PC-9 (cell line): Measurements from ENCODE around the gene GPC5. TPM values are rescaled to one million over a fixed set of nuclear protein-coding genes. Genes with fewer than 3 reads are reported as not detected.

Experiments
- BruUV-seq: library from RNA; stranded (reverse); fragments of 400-500 nt; replicated peaks from 2 replicates; lab custom pipeline; 2021; lab: Mats Ljungman, UMichigan
- CTCF ChIA-PET: fragments of 300-600 bp; sonication (Branson Sonifier 250); formaldehyde crosslinking; loops from one replicate; lab custom pipeline; 2022; ENCODE audit warnings: antibody characterized with exemption; lab: Charles Lee
- POLR2A ChIA-PET: fragments of 300-600 bp; sonication (Branson Sonifier 250); formaldehyde crosslinking; loops from one replicate; lab custom pipeline; 2022; ENCODE audit warnings: antibody characterized with exemption; ENCODE audit not compliant: unreplicated experiment; lab: Charles Lee
- DNase-seq, 2 experiments: peaks; one replicate each; pipeline versions ENCODE4 v3.0.0 to v3.0.0-alpha.2; 2015 to 2022; ENCODE audit warnings: mixed read lengths in 1 of 2
- H2AFZ ChIP-seq: fragments of 200-600 bp; sonication (generic); 2 replicates; pipeline ENCODE4 v1.8.1; 2017; ENCODE audit warnings: antibody characterized with exemption
- H3F3A ChIP-seq: fragments of 200-600 bp; sonication (generic); 2 replicates; pipeline ENCODE4 v1.8.1; 2017; ENCODE audit warnings: antibody characterized with exemption, mild to moderate bottlenecking, low read depth; ENCODE audit not compliant: insufficient read depth
- H3K27ac ChIP-seq: fragments of 200-600 bp; sonication (generic); 2 replicates; pipeline ENCODE4 v1.6.1; 2016; ENCODE audit warnings: mixed run types
- H3K27me3 ChIP-seq: fragments of 200-600 bp; sonication (generic); 2 replicates; pipeline ENCODE4 v1.6.1; 2016; ENCODE audit warnings: low read depth, mixed run types; ENCODE audit not compliant: insufficient read depth
- H3K36me3 ChIP-seq: fragments of 200-600 bp; sonication (generic); 2 replicates; pipeline ENCODE4 v1.6.1; 2016; ENCODE audit warnings: low read depth, mixed run types
- H3K4me1 ChIP-seq: fragments of 200-600 bp; sonication (generic); replicated peaks from 2 replicates; pipeline ENCODE4 v1.6.1; 2016; ENCODE audit warnings: mixed run types; ENCODE audit not compliant: insufficient read depth
- H3K4me2 ChIP-seq: fragments of 200-600 bp; sonication (generic); 2 replicates; pipeline ENCODE4 v1.6.1; 2017; ENCODE audit warnings: mixed run types
- H3K4me3 ChIP-seq: fragments of 200-600 bp; sonication (generic); 2 replicates; pipeline ENCODE4 v1.6.1; 2016; ENCODE audit warnings: mixed run types
- H3K79me2 ChIP-seq: fragments of 200-600 bp; sonication (generic); 2 replicates; pipeline ENCODE4 v1.6.1; 2017; ENCODE audit warnings: low read depth, mixed run types
- H3K9me2 ChIP-seq: fragments of 200-600 bp; sonication (generic); 2 replicates; pipeline ENCODE4 v1.8.1; 2017; ENCODE audit warnings: mild to moderate bottlenecking; ENCODE audit not compliant: insufficient read depth
- H3K9me3 ChIP-seq: fragments of 200-600 bp; sonication (generic); 2 replicates; pipeline ENCODE4 v1.8.1; 2016; ENCODE audit warnings: low read depth; ENCODE audit not compliant: insufficient read depth
- H4K20me1 ChIP-seq: fragments of 200-600 bp; sonication (generic); 2 replicates; pipeline ENCODE4 v1.8.1; 2017; ENCODE audit not compliant: insufficient read depth
- EZH2 ChIP-seq: fragments of 200-600 bp; sonication (generic); IDR thresholded peaks from 2 replicates; pipeline ENCODE4 v1.8.0; 2017; ENCODE audit warnings: antibody characterized with exemption, low read depth
- intact Hi-C: fragments of 100-400 bp; cut with micrococcal nuclease; formaldehyde crosslinking; loops from one replicate; pipeline ENCODE4 v1.10.0; 2022; ENCODE audit not compliant: unreplicated experiment
- total RNA-seq: library from RNA; stranded (reverse); gene quantifications from 2 replicates; pipeline ENCODE4 v1.2.3, GENCODE V29; 2021
- TF ChIP-seq, protein P1 (sequence below): fragments of 200-600 bp; sonication (generic); conservative IDR thresholded peaks from 2 replicates; pipeline ENCODE4 v1.6.1; 2017; ENCODE audit warnings: mixed run types, antibody characterized with exemption, mild to moderate bottlenecking, moderate library complexity

The GPC5 gene
- total RNA-seq, 1 experiment from 2014 or later, result not detected

DNA sequence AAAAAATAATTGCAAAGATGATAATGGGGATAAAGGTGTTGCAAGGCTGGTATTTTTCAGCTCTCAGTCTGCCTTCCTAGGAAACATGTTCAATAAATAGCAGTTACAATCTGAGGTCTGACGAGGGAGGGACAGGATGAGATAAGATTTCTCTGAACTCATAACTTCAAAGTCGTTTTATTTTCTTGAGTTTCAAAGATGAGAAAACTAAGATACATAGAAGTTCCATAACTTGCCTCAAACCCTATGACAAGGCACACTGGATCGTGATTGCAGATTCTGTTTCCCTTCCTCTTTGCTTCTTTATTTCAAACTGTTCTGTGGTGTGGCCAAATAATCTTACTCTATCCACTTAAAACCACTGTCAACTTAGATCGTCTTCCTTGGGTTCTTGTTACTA lies 327.2 kb downstream of the GPC5 start:
- H4K20me1 ChIP-seq, result no peaks in the 10 kb centered on the region
- no peak overlapping the region for H3K27ac ChIP-seq
- ChIA-PET POLR2A (no interaction called here), CTCF (no interaction called here)
- no peaks in the 10 kb centered on the region for H3K36me3 ChIP-seq
- no peaks in the 10 kb centered on the region for H3K9me2 ChIP-seq
- TF ChIP-seq EZH2, result no peak
- H3F3A ChIP-seq, result no peaks in the 10 kb centered on the region
- no peaks in the 10 kb centered on the region for H3K9me3 ChIP-seq
- no peaks in the 10 kb centered on the region for H3K27me3 ChIP-seq
- H3K4me1 ChIP-seq, result no peaks in the 10 kb centered on the region
- H3K79me2 ChIP-seq, result no peaks in the 10 kb centered on the region
- no peak for DNase-seq
- H3K4me3 ChIP-seq, result no peak overlapping the region
- intact Hi-C loops, result no loop called here
- H2AFZ ChIP-seq, result no peak overlapping the region
- H3K4me2 ChIP-seq, result no peak overlapping the region
- no TSS peak for BruUV-seq

DNA sequence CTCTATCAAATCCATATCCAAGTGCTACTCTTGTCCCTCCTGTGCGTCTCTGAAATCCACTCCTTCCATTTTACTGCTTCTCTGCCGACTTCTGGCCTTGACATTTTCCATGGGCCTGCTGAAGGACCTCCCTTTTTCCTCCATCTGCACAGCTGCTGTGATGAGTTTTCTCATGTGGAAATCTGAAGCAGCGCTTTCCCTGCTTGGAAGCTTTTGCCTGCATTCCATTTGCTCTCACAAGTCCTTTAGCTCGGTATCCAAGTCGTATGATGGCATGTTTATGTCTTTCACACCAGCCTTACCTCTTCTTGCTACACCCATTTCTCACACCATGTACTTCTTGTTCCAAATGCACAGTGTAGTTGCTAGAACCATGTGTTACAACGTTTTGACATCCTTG lies 328.2 kb downstream of the GPC5 start:
- TF ChIP-seq EZH2, result no peak
- TF ChIP-seq, protein P1, sequence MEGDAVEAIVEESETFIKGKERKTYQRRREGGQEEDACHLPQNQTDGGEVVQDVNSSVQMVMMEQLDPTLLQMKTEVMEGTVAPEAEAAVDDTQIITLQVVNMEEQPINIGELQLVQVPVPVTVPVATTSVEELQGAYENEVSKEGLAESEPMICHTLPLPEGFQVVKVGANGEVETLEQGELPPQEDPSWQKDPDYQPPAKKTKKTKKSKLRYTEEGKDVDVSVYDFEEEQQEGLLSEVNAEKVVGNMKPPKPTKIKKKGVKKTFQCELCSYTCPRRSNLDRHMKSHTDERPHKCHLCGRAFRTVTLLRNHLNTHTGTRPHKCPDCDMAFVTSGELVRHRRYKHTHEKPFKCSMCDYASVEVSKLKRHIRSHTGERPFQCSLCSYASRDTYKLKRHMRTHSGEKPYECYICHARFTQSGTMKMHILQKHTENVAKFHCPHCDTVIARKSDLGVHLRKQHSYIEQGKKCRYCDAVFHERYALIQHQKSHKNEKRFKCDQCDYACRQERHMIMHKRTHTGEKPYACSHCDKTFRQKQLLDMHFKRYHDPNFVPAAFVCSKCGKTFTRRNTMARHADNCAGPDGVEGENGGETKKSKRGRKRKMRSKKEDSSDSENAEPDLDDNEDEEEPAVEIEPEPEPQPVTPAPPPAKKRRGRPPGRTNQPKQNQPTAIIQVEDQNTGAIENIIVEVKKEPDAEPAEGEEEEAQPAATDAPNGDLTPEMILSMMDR, result no peak
- Histone ChIP-seq H2AFZ (no peak overlapping the region), H3K79me2 (no peaks in the 10 kb centered on the region), H4K20me1 (no peaks in the 10 kb centered on the region), H3K27me3 (no peaks in the 10 kb centered on the region), H3K4me2 (no peak overlapping the region), H3F3A (no peaks in the 10 kb centered on the region), H3K9me3 (no peaks in the 10 kb centered on the region), H3K4me3 (no peak overlapping the region), H3K27ac (no peak overlapping the region), H3K36me3 (no peaks in the 10 kb centered on the region), H3K4me1 (no peaks in the 10 kb centered on the region), H3K9me2 (no peaks in the 10 kb centered on the region)
- intact Hi-C loops, result no loop called here
- no peak for DNase-seq
- CTCF ChIA-PET, result no interaction called here
- no TSS peak for BruUV-seq
- POLR2A ChIA-PET, result no interaction called here

DNA sequence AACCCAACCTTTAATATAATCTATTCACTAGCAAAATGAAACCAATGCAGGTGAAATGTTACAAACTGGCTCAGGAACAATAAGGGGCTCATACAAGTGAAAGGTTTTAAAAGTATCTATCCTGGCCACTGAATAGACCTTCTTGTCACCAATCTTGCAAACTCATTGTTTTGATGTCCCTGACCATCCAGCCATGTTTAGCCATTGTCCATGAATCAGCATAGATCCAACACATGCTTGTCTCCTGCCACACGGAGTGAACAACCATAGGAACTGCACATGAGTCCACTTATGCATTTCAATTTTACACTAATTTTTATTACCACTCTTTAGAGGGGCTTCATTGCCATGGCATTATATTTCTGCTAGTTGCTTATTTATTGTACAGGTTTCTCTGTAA lies 331.4 kb downstream of the GPC5 start:
- intact Hi-C loops, result no loop called here
- Histone ChIP-seq H3K27me3 (no peaks in the 10 kb centered on the region), H3K4me1 (no peaks in the 10 kb centered on the region)

More for the DNA sequence above, 331.4 kb downstream of the GPC5 start:
- ChIA-PET POLR2A (no interaction called here), CTCF (no interaction called here)
- no TSS peak for BruUV-seq
- no peak overlapping the region for H2AFZ ChIP-seq
- no peak overlapping the region for H3K4me3 ChIP-seq
- H3K27ac ChIP-seq, result no peak overlapping the region
- no peaks in the 10 kb centered on the region for H3K9me2 ChIP-seq
- no peak for DNase-seq
- H3K4me2 ChIP-seq, result no peak overlapping the region
- no peak for TF ChIP-seq EZH2
- TF ChIP-seq, protein P1, result no peak
- no peaks in the 10 kb centered on the region for H3K79me2 ChIP-seq
- no peaks in the 10 kb centered on the region for H4K20me1 ChIP-seq
- H3K9me3 ChIP-seq, result no peaks in the 10 kb centered on the region
- no peaks in the 10 kb centered on the region for H3F3A ChIP-seq
- no peaks in the 10 kb centered on the region for H3K36me3 ChIP-seq
